ENCODE data around the gene EDARADD.
"Not testable (repeated sequence)": the region's sequence is repeated elsewhere in the genome, so short reads cannot be mapped to it uniquely, and the experiment has no call there.

Gene EDARADD

DNA sequence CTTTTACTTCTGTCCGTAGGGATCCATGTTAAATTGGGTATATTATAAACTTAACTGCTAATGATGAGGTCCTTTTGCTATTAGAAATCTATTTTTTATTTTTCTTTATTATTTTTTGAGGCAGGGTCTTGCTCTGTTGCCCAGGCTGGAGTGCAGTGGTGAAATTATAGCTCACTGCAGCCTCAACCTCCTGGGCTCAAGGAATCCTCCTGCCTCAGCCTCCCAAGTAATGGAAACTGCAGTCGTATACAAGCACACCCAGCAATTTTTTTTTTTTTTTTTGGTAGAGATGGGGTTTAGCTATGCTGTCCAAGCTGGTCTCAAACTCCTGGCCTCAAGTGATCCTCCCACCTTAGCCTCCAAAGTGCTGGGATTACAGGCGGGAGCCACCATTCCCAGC, 95.1 kb downstream of the EDARADD start:
- not testable (repeated sequence) for DNase-seq (ENCODE audit: low read depth)

DNA sequence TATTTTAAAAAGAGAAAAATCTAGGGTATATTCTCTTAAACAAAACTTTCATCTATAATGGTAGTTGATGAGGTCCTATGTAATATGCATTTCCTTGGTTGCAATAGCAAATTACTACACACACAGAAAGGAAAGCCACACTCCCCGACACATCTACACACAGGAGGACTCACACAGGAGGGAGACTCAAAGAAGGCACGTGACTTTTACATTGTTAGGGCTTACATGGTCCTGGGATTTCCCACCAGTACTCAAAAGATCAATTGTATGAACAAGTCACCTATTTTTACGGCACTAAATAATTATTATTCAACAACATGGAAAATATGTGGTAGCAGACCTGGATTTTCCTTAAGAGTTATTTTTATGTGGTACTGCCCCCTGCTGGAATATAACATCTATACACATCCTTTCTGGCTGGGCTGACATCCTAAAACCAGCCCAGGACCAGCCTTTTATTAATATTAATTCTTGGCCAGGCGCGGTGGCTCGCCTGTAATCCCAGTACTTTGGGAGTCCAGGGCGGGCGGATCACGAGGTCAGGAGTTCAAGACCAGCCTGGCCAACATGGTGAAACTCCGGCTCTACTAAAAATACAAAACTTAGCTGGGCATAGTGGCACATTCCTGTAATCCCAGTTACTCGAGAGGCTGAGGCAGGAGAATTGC, 95.8 kb downstream of the EDARADD start:
- DNase-seq (ENCODE audit: low read depth) = no peak

DNA sequence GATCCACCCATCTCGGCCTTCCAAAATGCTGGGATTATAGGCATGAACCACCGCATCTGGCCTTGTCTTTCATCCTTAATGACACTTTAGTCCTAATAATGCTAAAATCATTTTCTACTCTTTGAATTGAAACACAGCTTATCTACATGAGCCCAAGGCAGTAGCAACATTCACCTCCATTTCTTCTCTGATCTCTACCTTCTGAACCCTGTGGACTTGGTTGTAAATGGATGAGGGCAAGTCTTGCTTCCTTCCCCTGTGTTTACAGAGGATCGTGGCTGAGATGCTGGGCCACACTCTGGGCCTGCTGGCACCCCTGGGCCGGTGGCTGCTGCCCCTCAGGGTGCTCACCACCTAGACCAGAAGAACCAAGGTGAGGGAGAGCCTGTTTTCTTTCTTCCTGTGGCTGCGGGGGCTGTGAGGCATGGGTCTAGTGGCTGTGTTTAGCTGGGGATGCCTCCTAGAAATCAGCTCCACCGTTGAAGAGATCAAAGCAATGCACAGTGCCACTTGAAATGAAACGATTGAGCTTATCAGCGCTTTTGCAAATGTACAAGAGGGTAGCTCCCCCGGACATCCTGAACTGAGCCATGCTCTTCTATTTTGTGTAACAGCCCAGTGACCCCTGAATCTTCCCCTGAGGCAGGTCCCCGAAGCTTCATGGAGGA, 97.5 kb downstream of the EDARADD start:
- DNase-seq (ENCODE audit: low read depth) = no peak

DNA sequence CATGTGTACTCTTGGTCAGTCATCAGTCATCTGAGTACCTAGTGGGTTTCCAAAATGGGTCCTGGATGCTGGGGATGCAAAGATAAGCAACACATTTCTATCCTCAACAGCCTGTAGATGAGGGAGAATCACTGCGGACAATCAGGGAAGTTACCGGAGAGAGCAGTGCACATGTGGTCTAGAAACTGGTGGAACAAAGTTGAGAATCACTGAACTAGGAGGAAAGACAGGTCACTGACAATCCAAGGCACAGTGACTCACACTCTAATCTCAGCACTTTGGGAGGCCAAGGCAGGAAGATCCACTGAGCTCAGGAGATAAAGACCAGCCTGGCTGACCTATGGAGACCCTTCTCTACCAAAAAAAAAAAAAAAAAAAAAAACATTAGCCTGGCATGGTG, 98.3 kb downstream of the EDARADD start:
- DNase-seq (ENCODE audit: low read depth) = no peak

DNA sequence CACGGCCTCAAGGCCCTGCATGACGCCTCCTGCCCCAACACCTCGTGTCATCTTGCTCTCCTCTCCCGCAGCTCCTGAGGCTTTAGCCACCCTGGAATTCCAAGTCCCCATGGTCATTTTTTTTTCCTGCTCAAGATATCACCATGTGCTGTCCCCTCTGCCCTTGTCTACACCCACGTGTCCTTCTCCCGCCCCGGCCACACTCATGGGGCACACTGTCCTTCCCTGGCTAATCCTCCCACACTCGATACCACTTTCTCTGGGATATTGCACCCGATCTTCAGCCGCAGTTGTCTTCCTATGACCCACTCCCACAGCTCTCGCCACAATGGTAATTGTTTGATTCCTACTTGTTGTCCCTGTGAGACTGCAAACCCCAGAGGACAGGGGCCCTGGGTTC, 100.0 kb downstream of the EDARADD start:
- no peak for DNase-seq (ENCODE audit: low read depth)

DNA sequence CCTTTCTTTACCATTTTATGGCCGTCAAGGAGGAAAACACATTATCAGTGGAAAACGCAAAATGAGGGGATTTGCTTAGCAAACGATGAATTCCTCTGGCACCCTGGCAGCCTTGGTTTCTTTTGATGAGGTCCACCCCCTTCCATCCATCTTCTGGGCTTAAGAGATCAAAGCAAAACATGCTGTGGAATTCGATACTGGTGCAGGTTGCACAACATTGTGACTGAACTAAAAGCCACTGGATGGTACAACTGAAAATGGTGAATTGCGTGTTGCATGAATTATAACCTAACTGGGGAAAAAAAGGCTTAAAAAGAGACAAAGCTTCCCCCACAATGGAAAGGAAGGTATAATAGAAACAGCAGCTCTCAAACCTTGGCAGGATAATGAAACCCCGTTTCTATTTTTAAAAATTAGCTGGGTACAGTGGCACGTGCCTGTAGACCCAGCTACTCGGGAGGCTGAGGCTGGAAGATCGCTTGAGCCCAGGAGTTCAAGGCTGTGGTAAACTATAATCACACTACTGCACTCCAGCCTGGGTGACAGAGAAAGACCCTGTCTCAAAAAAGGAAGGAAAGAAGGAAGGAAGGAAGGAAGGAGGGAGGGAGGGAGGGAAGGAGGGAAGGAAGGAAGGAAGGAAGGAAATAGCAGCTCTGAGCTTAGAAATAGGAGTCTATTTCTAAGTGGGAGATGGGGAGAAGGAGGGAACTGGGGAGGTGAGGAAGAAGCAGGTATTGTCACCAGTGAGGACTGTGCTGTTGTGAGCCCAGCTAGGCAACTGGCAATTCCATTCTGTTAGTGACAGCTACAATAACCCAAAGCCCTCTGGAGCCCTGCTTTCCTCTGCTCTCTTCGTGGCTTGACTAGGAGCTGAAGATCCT, 100.7 kb downstream of the EDARADD start:
- no peak for DNase-seq (ENCODE audit: low read depth)

DNA sequence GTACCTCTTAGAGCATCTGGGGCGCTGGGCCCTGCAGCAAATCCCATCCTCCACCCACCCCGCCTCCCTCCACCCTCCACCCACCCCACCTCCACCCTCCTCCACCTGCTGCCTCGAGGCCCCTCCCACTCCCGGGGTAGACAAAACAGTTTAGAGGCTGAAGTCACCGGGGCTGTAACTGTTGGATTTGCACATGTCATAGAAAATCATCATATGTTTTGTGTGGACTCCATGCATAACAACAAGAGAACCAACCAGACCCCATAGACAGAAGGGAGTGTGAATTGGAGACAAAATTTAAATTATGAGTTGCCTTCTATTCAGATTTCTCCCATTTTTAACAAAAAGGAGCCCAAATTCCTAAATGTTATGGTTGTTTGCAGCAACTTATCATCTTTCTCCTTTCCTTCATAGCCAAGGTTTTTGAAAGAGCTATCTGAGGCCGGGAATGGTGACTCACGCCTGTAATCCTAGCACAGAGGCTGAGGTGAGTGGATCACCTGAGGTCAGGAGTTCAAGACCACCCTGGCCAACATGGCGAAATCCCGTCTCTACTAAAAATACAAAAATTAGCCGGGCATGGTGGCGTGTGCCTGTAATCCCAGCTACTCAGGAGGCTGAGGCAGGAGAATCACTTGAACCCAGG, 101.5 kb downstream of the EDARADD start:
- no peak for DNase-seq (ENCODE audit: low read depth)

DNA sequence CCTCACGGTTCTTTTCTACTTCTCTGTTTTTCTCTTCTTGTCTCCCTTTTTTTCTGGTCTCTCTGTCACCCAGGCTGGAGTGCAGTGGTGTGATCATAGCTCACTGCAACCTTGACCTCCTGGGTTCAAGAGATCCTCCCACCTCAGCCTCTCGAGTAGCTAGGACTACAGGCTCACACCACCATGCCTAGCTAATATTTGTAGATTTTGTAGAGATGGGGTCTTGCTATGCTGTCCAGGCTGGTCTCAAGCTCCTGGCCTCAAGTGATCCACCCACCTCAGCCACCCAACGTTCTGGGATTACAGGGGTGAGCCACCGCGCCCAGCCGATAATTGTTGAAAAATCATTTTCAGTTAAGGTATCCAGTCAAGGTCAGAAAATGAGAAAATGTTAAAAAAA, 103.8 kb downstream of the EDARADD start:
- no peak for DNase-seq (ENCODE audit: low read depth)

DNA sequence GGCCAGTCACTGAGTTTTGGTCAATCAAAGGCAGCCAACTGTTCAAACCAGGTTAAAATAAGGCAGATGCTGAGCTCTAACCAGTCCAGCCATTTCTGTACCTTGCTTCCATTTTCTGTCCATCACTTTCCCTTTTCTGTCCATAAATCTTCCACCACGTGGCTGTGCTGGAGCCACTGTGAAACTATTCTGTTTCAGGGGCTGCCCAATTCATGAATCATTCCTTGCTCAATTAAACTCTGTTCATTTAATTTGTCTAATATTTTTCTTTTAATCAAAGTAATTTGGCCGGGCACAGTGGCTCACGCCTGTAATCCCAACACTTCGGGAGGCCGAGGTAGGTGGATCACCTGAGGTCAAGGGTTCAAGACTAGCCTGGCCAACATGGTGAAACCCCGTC, 107.0 kb downstream of the EDARADD start:
- DNase-seq (ENCODE audit: low read depth) = no peak

DNA sequence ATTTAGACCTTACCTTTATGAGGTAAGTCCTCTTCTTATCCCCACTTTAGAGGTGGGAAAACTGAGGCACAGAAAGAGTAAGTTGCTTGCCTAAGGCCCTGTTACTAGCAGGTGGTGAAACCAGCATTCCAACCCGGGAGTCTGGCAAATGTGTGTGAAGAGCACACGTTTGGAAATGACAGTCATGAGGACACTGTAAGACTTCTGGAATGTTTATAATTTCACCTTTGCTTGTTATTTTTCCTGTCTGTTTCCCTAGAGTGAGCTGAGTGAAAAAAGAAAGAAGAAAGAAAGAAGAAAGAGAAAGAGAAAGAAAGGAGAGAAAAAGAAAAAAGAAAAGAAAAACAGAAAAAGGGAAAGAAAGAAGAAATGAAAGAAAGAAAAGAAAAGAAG, 108.5 kb downstream of the EDARADD start:
- DNase-seq (ENCODE audit: low read depth) = no peak

DNA sequence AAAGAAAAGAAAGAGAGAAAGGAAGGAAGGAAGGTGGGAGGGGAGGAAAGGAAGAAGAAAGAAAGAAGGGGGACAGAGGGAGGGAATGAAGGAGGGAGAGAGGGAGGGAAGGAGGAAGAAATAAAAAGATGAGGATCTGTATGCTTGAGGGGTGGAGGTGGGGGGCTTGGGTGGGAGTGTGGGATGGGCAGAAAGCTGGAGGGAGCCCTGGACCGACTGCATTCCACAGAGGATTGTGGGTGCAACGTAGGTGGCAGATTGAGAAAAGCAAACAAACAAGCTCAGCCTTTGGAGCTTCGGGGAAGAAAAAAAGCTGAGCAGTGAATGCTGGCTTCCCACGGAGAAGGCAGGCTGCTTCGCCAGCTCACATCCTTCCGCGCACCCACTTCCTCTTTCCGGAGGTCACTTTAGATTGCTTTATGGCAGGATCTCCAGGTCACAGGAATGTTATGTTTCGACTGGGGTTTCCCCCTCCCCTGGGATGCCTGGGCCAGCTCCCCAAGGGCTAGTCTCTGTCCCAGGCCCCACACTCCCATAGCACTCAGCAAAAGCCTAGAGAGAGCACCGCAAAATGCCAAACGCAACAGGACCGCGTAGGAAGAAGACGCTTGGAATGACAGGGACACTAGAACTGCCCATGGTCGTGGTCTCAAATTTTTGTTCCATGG, 109.0 kb downstream of the EDARADD start:
- no peak for DNase-seq (ENCODE audit: low read depth)

DNA sequence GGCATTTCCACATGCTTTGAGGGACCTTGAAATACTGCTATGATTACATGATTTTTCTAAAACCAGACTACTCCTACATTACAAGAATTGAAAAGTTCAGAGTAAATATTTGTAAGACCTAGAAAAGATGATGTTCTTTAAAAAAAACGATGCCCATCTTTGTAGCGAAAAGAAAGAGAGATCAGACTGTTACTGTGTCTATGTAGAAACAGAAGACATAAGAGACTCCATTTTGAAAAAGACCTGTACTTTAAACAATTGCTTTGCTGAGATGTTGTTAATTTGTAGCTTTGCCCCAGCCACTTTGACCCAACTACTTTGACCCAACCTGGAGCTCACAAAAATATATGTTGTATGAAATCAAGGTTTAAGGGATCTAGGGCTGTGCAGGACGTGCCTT, 110.3 kb downstream of the EDARADD start:
- DNase-seq (ENCODE audit: low read depth) = not testable (repeated sequence)

DNA sequence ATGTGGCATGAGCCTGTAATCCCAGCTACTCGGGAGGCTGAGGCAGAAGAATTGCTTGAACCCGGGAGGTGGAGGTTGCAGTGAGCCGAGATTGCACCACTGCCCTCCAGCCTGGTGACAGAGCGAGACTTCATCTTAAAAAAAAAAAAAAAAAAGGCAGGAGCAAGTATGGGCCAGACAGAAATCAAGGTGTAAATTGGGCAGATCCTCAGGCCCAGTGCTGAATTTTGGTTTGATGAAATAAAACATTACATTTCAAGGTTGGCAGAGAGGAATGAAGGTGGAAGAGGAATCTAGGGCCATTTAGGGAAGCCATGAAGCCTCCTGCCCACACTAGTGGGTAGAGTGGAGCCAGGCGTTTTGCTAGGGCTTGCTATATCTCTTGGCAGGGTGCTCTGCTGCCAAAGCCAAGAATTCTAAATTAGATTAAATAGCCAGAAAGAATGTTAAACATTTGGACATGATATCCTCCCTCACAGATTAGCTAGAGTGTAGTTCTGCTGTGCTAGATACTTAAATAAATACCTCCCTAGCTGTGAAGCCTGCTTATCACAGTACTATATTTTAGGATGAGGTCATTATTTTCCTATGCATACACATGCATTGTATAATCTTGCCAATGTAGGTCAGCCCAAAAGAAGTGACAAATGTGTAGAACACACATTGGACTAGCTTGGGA, 113.1 kb downstream of the EDARADD start:
- DNase-seq (ENCODE audit: low read depth) = no peak

DNA sequence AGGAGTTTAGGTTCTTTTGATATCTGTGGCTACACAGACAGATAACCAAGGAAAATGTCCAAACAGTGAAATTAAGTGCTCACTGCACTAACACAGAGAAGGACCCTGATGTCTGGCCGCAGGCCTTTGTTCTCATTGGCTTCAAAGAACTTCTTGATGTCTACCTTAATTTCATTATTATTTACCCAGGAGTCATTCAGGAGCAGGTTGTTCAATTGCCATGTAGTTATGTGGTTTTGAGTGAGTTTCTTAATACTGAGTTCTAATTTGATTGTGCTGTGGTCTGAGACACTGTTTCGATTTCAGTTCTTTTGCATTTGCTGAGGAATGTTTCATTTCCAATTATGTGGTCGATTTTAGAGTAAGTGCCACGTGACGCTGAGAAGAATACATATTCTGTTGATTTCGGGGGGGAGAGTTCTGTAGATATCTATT, 114.5 kb downstream of the EDARADD start:
- DNase-seq (ENCODE audit: low read depth) = no peak

DNA sequence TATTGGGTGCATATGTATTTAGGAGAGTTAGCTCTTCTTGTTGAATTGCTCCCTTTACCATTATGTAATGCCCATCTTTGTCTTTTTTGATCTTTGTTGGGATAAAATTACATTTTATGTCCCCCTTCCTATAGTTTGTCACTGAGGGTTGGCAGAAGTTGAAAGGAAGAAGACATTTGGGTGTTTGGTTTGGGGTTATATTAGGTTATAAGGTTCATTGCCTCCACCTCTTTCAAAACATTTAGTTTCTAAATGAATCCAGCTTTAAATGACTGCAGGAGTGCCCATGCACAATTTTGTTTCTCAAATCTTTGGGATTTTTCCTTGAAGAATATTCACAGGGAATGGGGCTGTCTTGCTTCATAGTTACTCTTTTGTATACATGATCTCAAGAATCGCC, 115.1 kb downstream of the EDARADD start:
- no peak for DNase-seq (ENCODE audit: low read depth)

DNA sequence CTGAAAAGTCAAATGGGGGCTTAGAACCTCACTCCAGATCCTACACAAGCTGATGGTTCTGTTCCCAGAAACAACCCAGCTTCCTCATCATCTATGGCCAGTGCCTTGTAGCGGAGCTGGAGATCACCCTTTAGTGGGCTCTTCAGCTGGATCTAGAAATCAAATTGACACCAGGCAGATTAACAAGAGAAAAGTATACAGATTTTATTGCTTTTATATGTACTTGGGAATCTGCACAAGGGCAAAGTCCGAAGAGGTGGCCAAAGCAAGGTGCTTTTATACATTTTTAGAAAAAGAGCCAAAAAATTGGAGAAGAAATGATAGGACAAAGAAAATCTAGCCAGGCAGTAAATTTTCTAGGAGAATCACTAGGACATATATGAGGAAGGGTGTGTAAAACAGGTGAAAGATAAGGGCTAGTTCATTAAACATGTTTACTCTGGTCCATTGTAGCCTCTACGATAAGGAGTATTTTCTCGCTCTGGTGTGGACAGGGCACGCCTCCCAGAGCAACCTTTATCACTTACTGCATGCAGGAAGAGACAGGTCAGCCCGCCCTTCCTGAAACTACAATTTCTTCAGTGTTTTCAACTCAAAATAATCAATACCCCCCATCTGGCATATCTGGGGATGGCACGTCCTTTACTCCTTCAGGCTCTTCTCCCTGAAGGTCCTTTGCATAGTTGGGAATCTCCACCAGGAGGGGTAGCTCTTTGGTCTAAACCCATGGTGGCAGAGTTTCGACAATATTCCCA, 115.7 kb downstream of the EDARADD start:
- DNase-seq (ENCODE audit: low read depth) = no peak

DNA sequence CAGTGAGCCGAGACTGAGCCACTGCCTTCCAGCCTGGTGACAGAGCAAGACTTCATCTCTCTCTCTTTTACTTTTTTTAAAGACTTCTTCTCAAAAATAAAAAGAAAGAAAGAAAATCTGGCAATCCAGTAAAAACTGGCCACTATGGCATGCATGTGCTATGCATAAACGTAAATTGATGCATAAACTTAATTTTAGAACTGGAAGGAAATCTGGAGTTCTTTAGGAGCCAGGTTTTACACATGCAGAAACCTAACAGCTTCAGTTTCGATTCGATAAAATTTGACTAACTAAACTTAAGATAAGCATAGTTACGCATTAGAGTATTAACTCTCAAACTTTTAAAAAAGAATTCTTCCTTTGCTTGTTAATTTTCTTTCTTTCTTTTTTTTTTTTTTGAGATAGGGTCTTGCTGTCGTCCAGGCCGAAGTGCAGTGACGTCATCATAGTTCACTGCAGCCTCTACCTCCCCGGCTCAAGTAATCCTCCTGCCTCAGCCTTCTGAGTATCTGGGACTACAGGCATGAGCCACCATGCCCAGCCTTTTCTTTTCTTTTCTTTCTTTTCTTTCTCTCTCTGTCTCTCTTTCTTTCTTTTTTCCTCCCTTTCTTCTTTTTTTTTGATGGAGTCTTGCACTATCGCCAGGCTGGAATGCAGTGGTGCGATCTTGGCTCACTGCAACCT, 117.8 kb downstream of the EDARADD start:
- DNase-seq (ENCODE audit: low read depth) = no peak

DNA sequence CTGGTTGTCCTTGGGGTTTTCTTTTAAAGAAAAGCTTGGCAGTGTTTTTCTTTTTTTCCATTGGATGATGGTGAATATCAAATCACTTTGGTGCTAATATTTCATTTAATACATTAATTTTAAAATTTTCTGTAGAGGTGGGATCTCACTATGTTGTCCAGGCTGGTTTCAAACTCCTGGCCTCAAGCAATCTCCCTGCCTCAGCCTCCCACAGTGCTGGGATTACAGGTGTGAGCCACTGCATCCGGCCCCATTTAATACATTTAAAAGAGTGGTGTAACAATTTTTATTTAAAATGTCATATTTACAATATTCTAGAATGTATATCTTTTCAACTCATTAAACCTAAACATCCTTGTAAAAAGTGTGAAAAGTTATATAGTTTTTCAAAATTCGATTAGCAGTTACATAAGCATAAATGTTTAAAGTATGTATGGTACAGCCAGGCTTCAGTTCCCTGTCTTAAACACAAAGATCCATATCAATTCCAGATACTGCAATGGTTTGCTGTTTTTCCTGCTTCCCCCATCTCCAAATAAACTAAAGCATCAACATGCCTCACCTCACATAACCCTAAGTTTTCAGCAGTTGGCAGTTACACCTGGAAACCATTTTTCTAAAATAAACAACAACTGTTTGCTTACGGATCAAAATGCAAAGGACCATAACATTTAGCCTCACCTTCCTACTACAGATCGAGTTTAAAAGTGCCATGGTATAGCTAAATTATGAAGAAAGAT, 120.8 kb downstream of the EDARADD start:
- no peak for DNase-seq (ENCODE audit: low read depth)

DNA sequence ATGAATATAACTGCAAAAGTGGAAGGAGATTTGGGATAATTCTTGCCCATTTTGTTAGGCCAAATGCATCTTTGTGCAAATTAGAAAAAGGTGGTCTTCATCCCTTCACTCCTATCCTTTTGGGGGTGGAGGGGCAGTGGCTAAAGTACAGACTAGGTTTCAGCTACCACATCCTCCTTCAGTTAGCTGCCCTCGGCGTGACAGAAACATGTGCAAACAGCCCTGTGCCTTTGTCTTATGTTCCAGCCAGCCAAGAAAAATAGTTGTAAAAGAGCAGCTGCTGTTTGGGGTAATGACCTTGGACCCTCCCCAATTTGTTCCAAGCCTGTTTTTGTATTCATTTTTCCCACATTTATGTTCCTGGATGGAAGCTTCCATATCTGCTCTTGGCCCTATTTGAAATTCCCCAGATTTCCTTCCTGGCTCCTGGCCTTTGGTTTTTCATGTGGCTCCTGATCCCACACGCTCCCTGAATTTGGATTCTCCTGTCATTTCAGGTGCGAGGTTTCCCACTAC, 121.4 kb downstream of the EDARADD start:
- DNase-seq (ENCODE audit: low read depth) = no peak
